ENCODE results near the gene PINLYP. TPM values are rescaled to one million over a fixed set of nuclear protein-coding genes. Genes with fewer than 3 reads are reported as not detected.

Gene PINLYP
- total and polyA plus RNA-seq, 2 experiments from 2014 or later = 7.8 to 11.1 TPM

DNA sequence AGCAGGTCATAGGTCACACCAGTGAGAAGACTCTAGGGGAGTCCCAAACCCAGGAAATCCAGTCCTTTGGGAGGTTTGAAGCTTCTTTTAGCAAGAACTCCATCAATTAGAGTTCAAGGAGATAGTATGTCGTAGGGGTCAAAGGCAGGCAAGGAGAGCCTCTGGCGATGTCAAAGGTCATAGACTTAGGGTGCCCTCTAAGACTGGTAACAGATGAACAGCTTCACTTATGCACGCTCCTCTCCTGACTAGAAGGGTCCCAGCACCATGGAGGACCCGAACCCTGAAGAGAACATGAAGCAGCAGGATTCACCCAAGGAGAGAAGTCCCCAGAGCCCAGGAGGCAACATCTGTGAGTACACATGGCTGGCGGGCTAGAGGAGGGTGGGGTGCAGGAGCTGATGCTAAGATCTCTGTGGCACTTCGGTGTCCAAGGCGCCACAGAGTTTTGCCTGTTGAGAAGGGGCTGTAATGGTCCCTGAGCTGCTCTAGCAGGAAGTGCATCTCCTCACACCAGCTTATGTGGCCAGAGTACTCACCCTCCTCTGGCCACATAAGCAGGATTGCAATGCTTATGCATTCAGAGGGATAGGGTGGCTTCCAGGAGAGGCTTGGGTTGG, 21.4 kb downstream of the PINLYP start:
- H3K27ac ChIP-seq (ENCODE audit: low read depth) = peak overlapping the region; percentile 95
- peaks cover 10% of the 10 kb centered on the region for H3K4me1 ChIP-seq (ENCODE audit: insufficient read depth)
- peaks cover 8% of the 10 kb centered on the region; the same call in 1 of the 2 replicates for H4K20me1 ChIP-seq (replicated peaks; ENCODE audit: insufficient read depth)
- H3K9me2 ChIP-seq (ENCODE audit: insufficient read depth) = no peaks in the 10 kb centered on the region
- H3K36me3 ChIP-seq (ENCODE audit: insufficient read depth) = peaks cover 8% of the 10 kb centered on the region; the same call in 1 of the 2 replicates
- TF ChIP-seq POLR2AphosphoS5 (IDR thresholded peaks at IDR 0.05; ENCODE audit: low read depth) (no peak), ZNF114 (CRISPR knock-in tag; IDR thresholded peaks at IDR 0.05) (no peak), CREB1 (CRISPR knock-in tag; IDR thresholded peaks at IDR 0.05; ENCODE audit: low read depth) (no peak), EZH2 (IDR thresholded peaks at IDR 0.05; ENCODE audit: low read depth, unreplicated experiment) (no peak), JUNB (IDR thresholded peaks at IDR 0.05; ENCODE audit: unreplicated experiment) (no peak), NANOG (IDR thresholded peaks at IDR 0.05; ENCODE audit: borderline replicate concordance) (no peak), REST (IDR thresholded peaks at IDR 0.05; ENCODE audit: unreplicated experiment) (no peak), STAT1 (IDR thresholded peaks at IDR 0.05; ENCODE audit: unreplicated experiment) (no peak), ZNF331 (CRISPR knock-in tag; IDR thresholded peaks at IDR 0.05; ENCODE audit: low read depth) (no peak), EZH2phosphoT487 (IDR thresholded peaks at IDR 0.05; ENCODE audit: unreplicated experiment) (no peak), ZNF462 (CRISPR knock-in tag; IDR thresholded peaks at IDR 0.05) (no peak)
- TF ChIP-seq, protein P1, sequence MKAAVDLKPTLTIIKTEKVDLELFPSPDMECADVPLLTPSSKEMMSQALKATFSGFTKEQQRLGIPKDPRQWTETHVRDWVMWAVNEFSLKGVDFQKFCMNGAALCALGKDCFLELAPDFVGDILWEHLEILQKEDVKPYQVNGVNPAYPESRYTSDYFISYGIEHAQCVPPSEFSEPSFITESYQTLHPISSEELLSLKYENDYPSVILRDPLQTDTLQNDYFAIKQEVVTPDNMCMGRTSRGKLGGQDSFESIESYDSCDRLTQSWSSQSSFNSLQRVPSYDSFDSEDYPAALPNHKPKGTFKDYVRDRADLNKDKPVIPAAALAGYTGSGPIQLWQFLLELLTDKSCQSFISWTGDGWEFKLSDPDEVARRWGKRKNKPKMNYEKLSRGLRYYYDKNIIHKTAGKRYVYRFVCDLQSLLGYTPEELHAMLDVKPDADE (IDR thresholded peaks at IDR 0.05) = no peak
- TF ChIP-seq, protein P2, sequence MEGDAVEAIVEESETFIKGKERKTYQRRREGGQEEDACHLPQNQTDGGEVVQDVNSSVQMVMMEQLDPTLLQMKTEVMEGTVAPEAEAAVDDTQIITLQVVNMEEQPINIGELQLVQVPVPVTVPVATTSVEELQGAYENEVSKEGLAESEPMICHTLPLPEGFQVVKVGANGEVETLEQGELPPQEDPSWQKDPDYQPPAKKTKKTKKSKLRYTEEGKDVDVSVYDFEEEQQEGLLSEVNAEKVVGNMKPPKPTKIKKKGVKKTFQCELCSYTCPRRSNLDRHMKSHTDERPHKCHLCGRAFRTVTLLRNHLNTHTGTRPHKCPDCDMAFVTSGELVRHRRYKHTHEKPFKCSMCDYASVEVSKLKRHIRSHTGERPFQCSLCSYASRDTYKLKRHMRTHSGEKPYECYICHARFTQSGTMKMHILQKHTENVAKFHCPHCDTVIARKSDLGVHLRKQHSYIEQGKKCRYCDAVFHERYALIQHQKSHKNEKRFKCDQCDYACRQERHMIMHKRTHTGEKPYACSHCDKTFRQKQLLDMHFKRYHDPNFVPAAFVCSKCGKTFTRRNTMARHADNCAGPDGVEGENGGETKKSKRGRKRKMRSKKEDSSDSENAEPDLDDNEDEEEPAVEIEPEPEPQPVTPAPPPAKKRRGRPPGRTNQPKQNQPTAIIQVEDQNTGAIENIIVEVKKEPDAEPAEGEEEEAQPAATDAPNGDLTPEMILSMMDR (conservative IDR thresholded peaks at IDR 0.05; ENCODE audit: low read depth in 2 of 2) = no peak
- Mint-ChIP-seq H3K27ac (peak overlapping the region; percentile 100), H3K4me1 (peaks cover 19% of the 10 kb centered on the region), H3K9me3 (peaks cover 2% of the 10 kb centered on the region; the same call in 2 of the 3 replicates), H3K27me3 (ENCODE audit: insufficient read depth, low read depth, poor library complexity) (peaks cover 14% of the 10 kb centered on the region), H3K4me3 (peak overlapping the region; percentile 98), H3K36me3 (ENCODE audit: low read depth) (peaks cover 18% of the 10 kb centered on the region)
- H3K4me3 ChIP-seq = peak overlapping the region; percentile 76
- H3K4me2 ChIP-seq = peak overlapping the region; percentile 93
- no peak for DNase-seq (ENCODE audit: low spot score)
- peaks cover 23% of the 10 kb centered on the region for H3K79me2 ChIP-seq (replicated peaks; ENCODE audit: insufficient read depth)
- peak overlapping the region; percentile 7; the same call in 1 of the 2 replicates for H2AFZ ChIP-seq
- ATAC-seq = no peak
- H3K27me3 ChIP-seq (ENCODE audit: insufficient read depth) = no peaks in the 10 kb centered on the region
- H3F3A ChIP-seq (replicated peaks; ENCODE audit: low read depth) = 0 out of 2 replicates have a peak, but pooled peaks cover 11% of the 10 kb centered on the region

All from GM23338 (cell line).